B cell (primary cell): Measurements from ENCODE around the gene DAP. TPM values are rescaled to one million over a fixed set of nuclear protein-coding genes. Genes with fewer than 3 reads are reported as not detected.

Source experiments
- ATAC-seq: fragments of 200-7000 bp; cut with Tn5 transposase; one replicate; pipeline ENCODE4 v1.10.0; 2021; ENCODE audit warnings: low read depth, mild to moderate bottlenecking, moderate number of reproducible peaks, moderate library complexity
- CTCF ChIA-PET: fragments of 350-600 bp; sonication (Branson Sonifier 250); formaldehyde crosslinking; loops from one replicate; lab custom pipeline; 2021; ENCODE audit warnings: antibody characterized with exemption, inconsistent platforms; lab: Charles Lee
- POLR2A ChIA-PET: fragments of 350-600 bp; sonication (Branson Sonifier 250); formaldehyde crosslinking; loops from one replicate; lab custom pipeline; 2021; ENCODE audit warnings: antibody characterized with exemption; lab: Charles Lee
- DNase-seq: peaks from one replicate; pipeline ENCODE4 v3.0.0; 2013
- H2AFZ ChIP-seq: 2 replicates; pipeline ENCODE4 v1.6.1; 2012; ENCODE audit warnings: mild to moderate bottlenecking, low read depth, low read length; ENCODE audit not compliant: insufficient read depth, poor library complexity, severe bottlenecking
- H3K27ac ChIP-seq, 2 donors: 1 replicate in 1 of 2; 2 replicates in 1 of 2; pipeline ENCODE4 v1.5.1; 2012 to 2013; ENCODE audit warnings: low read length in 2 of 2, mild to moderate bottlenecking in 2 of 2, moderate library complexity in 1 of 2
- H3K27me3 ChIP-seq, 4 experiments: fragments of 200-600 bp in 1 of 4; sonication (generic) in 1 of 4; replicated peaks in 1 of 4; 1 replicate in 2 of 4; 2 replicates in 2 of 4; pipeline versions ENCODE4 v1.6.1 to v1.7.0; 2013 to 2016; ENCODE audit warnings: low read length in 3 of 4, mild to moderate bottlenecking in 2 of 4, mixed read lengths in 1 of 4, moderate library complexity in 1 of 4; ENCODE audit not compliant: insufficient read depth in 4 of 4, control insufficient read depth in 3 of 4; ENCODE audit errors: control extremely low read depth in 1 of 4
- H3K36me3 ChIP-seq, 2 experiments: replicated peaks in 1 of 2; 1 replicate in 1 of 2; 2 replicates in 1 of 2; pipeline versions ENCODE4 v1.6.1 to v1.7.1; 2013; ENCODE audit warnings: low read length in 1 of 2; ENCODE audit not compliant: insufficient read depth in 2 of 2, control insufficient read depth in 1 of 2; ENCODE audit errors: control extremely low read depth in 1 of 2, extremely low read depth in 1 of 2
- H3K4me1 ChIP-seq, 2 donors: fragments of 200-600 bp in 1 of 2; sonication (generic) in 1 of 2; 1 replicate in 1 of 2; 2 replicates in 1 of 2; pipeline versions ENCODE4 v1.5.1 to v1.6.1; 2013 to 2017; ENCODE audit warnings: low read length in 2 of 2; ENCODE audit not compliant: control insufficient read depth in 2 of 2, insufficient read depth in 2 of 2
- H3K4me2 ChIP-seq: replicated peaks from 2 replicates; pipeline ENCODE3; 2012; ENCODE audit warnings: mild to moderate bottlenecking, low read depth, low read length; ENCODE audit not compliant: poor library complexity, severe bottlenecking
- H3K4me3 ChIP-seq, 5 experiments: fragments of 200-600 bp in 1 of 5; sonication (generic) in 1 of 5; 1 replicate in 3 of 5; 2 replicates in 2 of 5; pipeline versions ENCODE4 v1.5.1 to v1.7.0; 2011 to 2016; ENCODE audit warnings: low read length in 4 of 5, mild to moderate bottlenecking in 4 of 5, low read depth in 2 of 5, control low read depth in 1 of 5, moderate library complexity in 1 of 5; ENCODE audit not compliant: insufficient read depth in 1 of 5; ENCODE audit errors: control extremely low read depth in 1 of 5, extremely low read depth in 1 of 5
- H3K79me2 ChIP-seq: fragments of 200-600 bp; sonication (generic); one replicate; pipeline ENCODE4 v1.6.0; 2016; ENCODE audit warnings: low read length; ENCODE audit not compliant: control insufficient read depth, insufficient read depth
- H3K9ac ChIP-seq: fragments of 200-600 bp; sonication (generic); 2 replicates; pipeline ENCODE4 v1.6.1; 2017; ENCODE audit warnings: mild to moderate bottlenecking, low read length, moderate library complexity
- H3K9me3 ChIP-seq, 3 donors: one replicate each; pipeline versions ENCODE4 v1.6.1 to v1.7.1; 2013; ENCODE audit warnings: low read length in 2 of 3; ENCODE audit not compliant: control insufficient read depth in 2 of 3, insufficient read depth in 1 of 3; ENCODE audit errors: control extremely low read depth in 1 of 3
- H4K20me1 ChIP-seq: 2 replicates; pipeline ENCODE4 v1.6.0; 2012; ENCODE audit warnings: mild to moderate bottlenecking, low read length; ENCODE audit not compliant: insufficient read depth, control insufficient read depth, poor library complexity, severe bottlenecking
- H3K27ac Mint-ChIP-seq: one replicate; pipeline ENCODE4 v1.8.0; 2021; ENCODE audit warnings: mixed read lengths
- H3K27me3 Mint-ChIP-seq: one replicate; pipeline ENCODE4 v1.8.0; 2021; ENCODE audit warnings: mixed read lengths
- H3K4me1 Mint-ChIP-seq: one replicate; pipeline ENCODE4 v1.8.0; 2021; ENCODE audit warnings: mixed read lengths
- H3K4me3 Mint-ChIP-seq: one replicate; pipeline ENCODE4 v1.8.0; 2021; ENCODE audit warnings: mixed read lengths
- H3K9me3 Mint-ChIP-seq: one replicate; pipeline ENCODE4 v1.8.0; 2022; ENCODE audit warnings: mixed read lengths; ENCODE audit not compliant: insufficient read depth
- EZH2 ChIP-seq: IDR thresholded peaks from 2 replicates; pipeline ENCODE4 v1.6.1; 2012; ENCODE audit warnings: borderline replicate concordance, low read depth, mild to moderate bottlenecking, moderate library complexity, low read length; ENCODE audit not compliant: insufficient read depth, poor library complexity, severe bottlenecking
- WGBS: methylation state at CpG from one replicate; pipeline ENCODE4 v1.1.5; 2013; ENCODE audit warnings: missing lambda C conversion rate; ENCODE audit not compliant: insufficient coverage; 5-methylcytosine and 5-hydroxymethylcytosine counted together
- intact Hi-C: fragments of 100-400 bp; cut with micrococcal nuclease; formaldehyde crosslinking; loops from one replicate; pipeline ENCODE4 v1.10.0; 2022
- polyA plus RNA-seq: library from polyadenylated mRNA; depleted of rRNA; stranded (reverse); fragments of >200 nt; gene quantifications from 2 replicates; pipeline ENCODE4 v1.2.3, GENCODE V29; 2012
- total RNA-seq, 2 donors: library from RNA; stranded (reverse); fragments of 120-200 nt in 1 of 2; gene quantifications; 1 replicate in 1 of 2; 2 replicates in 1 of 2; pipeline versions ENCODE4 v1.2.3 to v1.2.4, GENCODE V29; 2013 to 2022
- TF ChIP-seq, protein P1 (sequence below): fragments of 200-600 bp; IDR thresholded peaks from one replicate; pipeline ENCODE4 v1.8.0; 2022; ENCODE audit warnings: antibody characterized with exemption, mild to moderate bottlenecking

Gene DAP
- total and polyA plus RNA-seq, 2 donors (not counting 1 experiment from before 2014, with no cell fraction given), result 42.6 to 49.8 TPM

DNA sequence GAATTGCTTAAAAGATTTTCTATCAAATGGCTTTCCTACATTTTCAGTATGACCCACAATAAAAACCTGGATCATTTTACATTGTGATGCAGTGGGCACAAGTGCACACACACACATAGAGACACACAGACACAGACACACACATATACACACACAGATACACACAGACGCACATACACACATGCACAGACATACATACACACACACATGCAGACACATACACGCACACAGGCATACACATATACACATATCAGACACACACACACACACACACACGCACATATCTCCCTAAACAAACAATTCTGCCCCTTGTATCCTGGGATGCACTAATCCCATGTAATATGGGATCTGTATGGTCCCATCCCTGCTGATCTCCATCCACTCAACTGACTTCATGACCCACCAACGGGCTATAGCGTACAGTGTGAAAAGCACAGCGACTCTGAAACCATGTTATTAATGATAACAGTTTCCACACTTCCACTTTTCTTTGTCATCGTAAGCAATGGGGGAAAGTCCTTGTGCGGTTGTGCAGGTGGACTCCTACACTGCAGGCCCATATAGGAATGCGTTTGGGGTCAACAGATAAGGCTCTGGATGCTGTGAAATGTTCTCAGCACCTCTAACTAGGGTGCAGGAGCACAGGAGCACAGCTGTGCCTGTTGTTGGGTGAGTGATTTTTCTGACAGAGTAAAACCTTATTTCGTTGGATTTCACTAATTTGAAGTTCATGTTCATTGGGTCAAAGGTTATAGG is 52.7 kb downstream of the DAP start:
- Histone ChIP-seq H3K9ac (no peak overlapping the region), H3K79me2 (peaks cover 5% of the 10 kb centered on the region), H3K27me3 (no peaks in the 10 kb centered on the region), H3K9me3 (no peaks in the 10 kb centered on the region), H3K4me2 (no peak overlapping the region), H3K36me3 (peaks cover 1 to 19% of the 10 kb centered on the region in 2 experiments), H2AFZ (no peak overlapping the region), H3K4me1 (peaks cover 6 to 12% of the 10 kb centered on the region in 2 donors), H3K4me3 (no peak overlapping the region), H3K27ac (no peak overlapping the region), H4K20me1 (no peaks in the 10 kb centered on the region)
- no peak overlapping the region for H3K27ac Mint-ChIP-seq
- intact Hi-C loops, result no loop called here
- DNase-seq (no peak), ATAC-seq (no peak)
- ChIA-PET CTCF (no interaction called here), POLR2A (no interaction called here)
- 94% methylated on average over 8 of the region's 10 CpGs for WGBS
- H3K9me3 Mint-ChIP-seq, result no peaks in the 10 kb centered on the region
- TF ChIP-seq, protein P1, sequence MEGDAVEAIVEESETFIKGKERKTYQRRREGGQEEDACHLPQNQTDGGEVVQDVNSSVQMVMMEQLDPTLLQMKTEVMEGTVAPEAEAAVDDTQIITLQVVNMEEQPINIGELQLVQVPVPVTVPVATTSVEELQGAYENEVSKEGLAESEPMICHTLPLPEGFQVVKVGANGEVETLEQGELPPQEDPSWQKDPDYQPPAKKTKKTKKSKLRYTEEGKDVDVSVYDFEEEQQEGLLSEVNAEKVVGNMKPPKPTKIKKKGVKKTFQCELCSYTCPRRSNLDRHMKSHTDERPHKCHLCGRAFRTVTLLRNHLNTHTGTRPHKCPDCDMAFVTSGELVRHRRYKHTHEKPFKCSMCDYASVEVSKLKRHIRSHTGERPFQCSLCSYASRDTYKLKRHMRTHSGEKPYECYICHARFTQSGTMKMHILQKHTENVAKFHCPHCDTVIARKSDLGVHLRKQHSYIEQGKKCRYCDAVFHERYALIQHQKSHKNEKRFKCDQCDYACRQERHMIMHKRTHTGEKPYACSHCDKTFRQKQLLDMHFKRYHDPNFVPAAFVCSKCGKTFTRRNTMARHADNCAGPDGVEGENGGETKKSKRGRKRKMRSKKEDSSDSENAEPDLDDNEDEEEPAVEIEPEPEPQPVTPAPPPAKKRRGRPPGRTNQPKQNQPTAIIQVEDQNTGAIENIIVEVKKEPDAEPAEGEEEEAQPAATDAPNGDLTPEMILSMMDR, result no peak
- no peak for TF ChIP-seq EZH2
- H3K27me3 Mint-ChIP-seq, result no peaks in the 10 kb centered on the region
- H3K4me1 Mint-ChIP-seq, result peaks cover 27% of the 10 kb centered on the region
- H3K4me3 Mint-ChIP-seq, result no peak overlapping the region
